Vagina (tissue), 2 donors: ENCODE data around the gene PTH2. TPM values are rescaled to one million over a fixed set of nuclear protein-coding genes. Genes with fewer than 3 reads are reported as not detected.

ENCODE experiments used
- DNase-seq, 2 donors: peaks; one replicate each; pipeline ENCODE4 v3.0.0-alpha.2; 2017; ENCODE audit errors: extremely low spot score in 2 of 2
- H3K27ac ChIP-seq: fragments of 200-600 bp; sonication (generic); one replicate; pipeline ENCODE4 v1.5.1; 2019
- H3K27me3 ChIP-seq: fragments of 200-600 bp; sonication (generic); one replicate; pipeline ENCODE4 v1.5.1; 2019
- H3K36me3 ChIP-seq, 2 donors: fragments of 200-600 bp; sonication (generic); one replicate each; pipeline ENCODE4 v1.5.1; 2017 to 2019
- H3K4me1 ChIP-seq: fragments of 200-600 bp; sonication (generic); one replicate; pipeline ENCODE4 v1.5.1; 2019
- H3K4me3 ChIP-seq, 2 donors: fragments of 200-600 bp; sonication (generic); 1 replicate in 1 of 2; 2 replicates in 1 of 2; pipeline ENCODE4 v1.5.1; 2016 to 2019
- H3K9me3 ChIP-seq: fragments of 200-600 bp; sonication (generic); one replicate; pipeline ENCODE4 v1.5.1; 2019
- CTCF ChIP-seq, 3 experiments: fragments of 450-650 bp in 2 of 3; fragments of 200-600 bp in 1 of 3; sonication (generic) in 1 of 3; IDR thresholded peaks; one replicate each; pipeline ENCODE4 v1.5.1; 2017 to 2019; ENCODE audit warnings: antibody characterized with exemption in 3 of 3, mild to moderate bottlenecking in 2 of 3, moderate library complexity in 2 of 3
- POLR2A ChIP-seq, 2 donors: fragments of 450-650 bp; IDR thresholded peaks; one replicate each; pipeline ENCODE4 v1.6.1; 2017; ENCODE audit warnings: antibody characterized with exemption in 2 of 2, mild to moderate bottlenecking in 2 of 2, moderate library complexity in 2 of 2
- POLR2AphosphoS5 ChIP-seq, 2 donors: sonication (generic); formaldehyde crosslinking; IDR thresholded peaks; one replicate each; pipeline ENCODE4 v1.9.0; 2017; ENCODE audit warnings: antibody characterized with exemption in 2 of 2, mild to moderate bottlenecking in 2 of 2, low read depth in 1 of 2; ENCODE audit not compliant: insufficient read depth in 1 of 2
- intact Hi-C: fragments of 100-400 bp; cut with DNase I; formaldehyde crosslinking; loops from one replicate; pipeline ENCODE4 v1.15.1; 2023
- total RNA-seq: library from RNA; depleted of rRNA; stranded (reverse); fragments of >200 nt; gene quantifications from one replicate; pipeline ENCODE4 v1.2.3, GENCODE V29; 2016

The PTH2 gene
- total RNA-seq, 1 donor from 2014 or later = not detected

GRCh38 chr19:49440439-49441209 lies 17.4 kb upstream of the PTH2 start:
- intact Hi-C loops = loop anchor here (10.0 kb wide), 2 partner anchors 76 to 216 kb away; partner anchors contain the start of genes DKKL1 and TEAD2

GRCh38 chr19:49439836-49440235 lies 16.6 kb upstream of the PTH2 start:
- intact Hi-C loops = loop anchor here (5.0 to 10.0 kb wide), 3 partner anchors 48 to 215 kb away; partner anchors contain the start of genes DKKL1 and TEAD2
- H3K9me3 ChIP-seq = no peaks in the 10 kb centered on the region
- H3K27ac ChIP-seq = no peak overlapping the region
- DNase-seq = no peak
- no peak overlapping the region for H3K4me3 ChIP-seq
- no peak for TF ChIP-seq CTCF (IDR thresholded peaks at IDR 0.05)
- no peak for TF ChIP-seq POLR2A (IDR thresholded peaks at IDR 0.05)
- TF ChIP-seq POLR2AphosphoS5 (IDR thresholded peaks at IDR 0.05; ENCODE audit: insufficient read depth in 1 of 2, low read depth in 1 of 2) = no peak
- no peaks in the 10 kb centered on the region for H3K27me3 ChIP-seq
- H3K4me1 ChIP-seq = peaks cover 22% of the 10 kb centered on the region
- no peaks in the 10 kb centered on the region for H3K36me3 ChIP-seq

More at GRCh38 chr19:49440439-49441209, 17.4 kb upstream of the PTH2 start:
- Histone ChIP-seq H3K27me3 (no peaks in the 10 kb centered on the region), H3K4me3 (peak overlapping the region; percentile 40 to 70), H3K9me3 (no peaks in the 10 kb centered on the region), H3K27ac (no peak overlapping the region), H3K36me3 (no peaks in the 10 kb centered on the region), H3K4me1 (peaks cover 22% of the 10 kb centered on the region)
- TF ChIP-seq POLR2AphosphoS5 (IDR thresholded peaks at IDR 0.05; ENCODE audit: insufficient read depth in 1 of 2, low read depth in 1 of 2) (no peak), POLR2A (IDR thresholded peaks at IDR 0.05) (no peak), CTCF (IDR thresholded peaks at IDR 0.05) (no peak)
- DNase-seq = no peak

GRCh38 chr19:49438261-49438660 lies 15.0 kb upstream of the PTH2 start:
- Histone ChIP-seq H3K4me3 (no peak overlapping the region), H3K9me3 (no peaks in the 10 kb centered on the region), H3K27me3 (no peaks in the 10 kb centered on the region), H3K4me1 (peaks cover 22% of the 10 kb centered on the region), H3K36me3 (no peaks in the 10 kb centered on the region), H3K27ac (no peak overlapping the region)
- no peak for DNase-seq
- TF ChIP-seq CTCF (IDR thresholded peaks at IDR 0.05) = no peak
- TF ChIP-seq POLR2AphosphoS5 (IDR thresholded peaks at IDR 0.05; ENCODE audit: insufficient read depth in 1 of 2, low read depth in 1 of 2) = no peak
- no peak for TF ChIP-seq POLR2A (IDR thresholded peaks at IDR 0.05)
- intact Hi-C loops = loop anchor here (5.0 kb wide), 1 partner anchor 46 kb away; no protein-coding TSS in a partner anchor

- DNase-seq = no peak
- Histone ChIP-seq H3K27ac (no peak overlapping the region), H3K9me3 (no peaks in the 10 kb centered on the region), H3K4me1 (peaks cover 17% of the 10 kb centered on the region), H3K4me3 (no peak overlapping the region), H3K36me3 (no peaks in the 10 kb centered on the region), H3K27me3 (peaks cover 2% of the 10 kb centered on the region)
- intact Hi-C loops = loop anchor here (5.0 kb wide), 1 partner anchor 45 kb away; no protein-coding TSS in a partner anchor
- TF ChIP-seq POLR2A (IDR thresholded peaks at IDR 0.05) (no peak), CTCF (IDR thresholded peaks at IDR 0.05) (no peak), POLR2AphosphoS5 (IDR thresholded peaks at IDR 0.05; ENCODE audit: insufficient read depth in 1 of 2, low read depth in 1 of 2) (no peak)
Measured at GRCh38 chr19:49437231-49437630, 14.0 kb upstream of the PTH2 start.
